Astrocyte of the spinal cord (primary cell): ENCODE measurements around the gene CMTM7.

ENCODE experiments used
- DNase-seq: peaks from one replicate; pipeline ENCODE4 v3.0.0; 2011; ENCODE audit warnings: low read depth, low spot score
- H3K4me3 ChIP-seq: 2 replicates; pipeline ENCODE4 v1.5.1; 2011; ENCODE audit warnings: low read depth, mild to moderate bottlenecking, low read length, moderate library complexity
- CTCF ChIP-seq: IDR thresholded peaks from 2 replicates; pipeline ENCODE4 v1.5.1; 2012; ENCODE audit warnings: low read depth, mild to moderate bottlenecking, low read length, inconsistent platforms
- in situ Hi-C: cut with HindIII; loops from 2 replicates; pipeline ENCODE4 v1.10.0; 2017; ENCODE audit warnings: low sequenced_read_pairs

Gene CMTM7

GRCh38 chr3:32355751-32356291 lies 35.8 kb upstream of the CMTM7 start:
- in situ Hi-C loops = no loop called here
- H3K4me3 ChIP-seq = no peak overlapping the region
- no peak for DNase-seq
- TF ChIP-seq CTCF = no peak

DNA sequence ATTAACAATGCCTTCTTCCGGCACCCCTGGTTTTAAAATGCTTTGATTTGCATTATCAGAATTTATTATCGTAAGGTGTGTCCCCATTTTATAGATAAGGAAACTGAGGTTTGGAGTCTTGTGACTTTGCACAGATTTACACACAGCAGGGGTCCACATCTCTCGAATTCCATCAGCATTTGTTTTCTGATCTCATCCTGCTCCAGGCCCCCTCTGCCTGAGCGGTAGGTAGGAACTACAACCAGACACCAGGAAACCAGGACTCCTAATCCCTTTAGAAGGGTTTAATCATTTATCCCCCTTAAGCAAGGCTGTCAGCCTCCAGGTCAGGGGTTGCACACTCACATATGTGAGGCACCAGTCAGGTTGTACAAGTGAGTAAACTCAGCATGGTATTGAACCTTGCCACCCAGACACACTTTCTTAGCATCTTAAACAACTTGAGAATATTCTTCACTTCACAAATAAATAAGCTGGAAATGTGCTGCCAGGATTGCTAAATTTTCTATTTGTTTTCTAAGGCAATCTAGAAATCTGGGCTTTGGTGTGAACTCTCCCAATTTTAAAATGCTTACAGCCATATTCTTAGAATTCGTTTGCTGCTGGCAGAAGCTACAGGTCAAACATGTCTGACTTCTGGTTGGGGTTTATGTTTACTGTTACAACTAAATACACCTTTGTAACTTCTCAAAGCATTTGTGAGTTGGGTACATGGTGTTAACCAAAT lies 31.7 kb upstream of the CMTM7 start:
- DNase-seq = no peak
- in situ Hi-C loops = no loop called here
- no peak overlapping the region for H3K4me3 ChIP-seq
- TF ChIP-seq CTCF = no peak

DNA sequence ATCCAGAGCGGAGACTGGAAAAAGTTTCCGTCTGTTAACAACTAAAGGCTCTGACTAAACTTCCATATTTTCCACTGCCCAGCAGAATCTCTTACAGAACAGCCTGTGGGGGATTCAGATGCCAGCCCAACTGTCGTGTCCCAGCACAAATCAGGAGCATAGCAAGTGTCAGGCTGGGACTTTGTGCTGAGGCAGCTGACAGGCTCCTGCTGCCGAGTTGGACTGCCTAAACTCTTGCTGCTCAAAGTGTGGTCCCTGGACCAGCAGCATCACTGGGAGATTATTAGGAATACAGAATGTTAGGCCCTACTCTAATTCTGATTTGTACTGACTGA lies 31.2 kb upstream of the CMTM7 start:
- in situ Hi-C loops = no loop called here
- H3K4me3 ChIP-seq = no peak overlapping the region
- no peak for DNase-seq
- TF ChIP-seq CTCF = no peak

GRCh38 chr3:32366638-32367397 lies 24.8 kb upstream of the CMTM7 start:
- TF ChIP-seq CTCF = no peak
- peak; percentile 14 for DNase-seq
- no peak overlapping the region for H3K4me3 ChIP-seq
- in situ Hi-C loops = no loop called here

GRCh38 chr3:32367442-32367841 lies 24.2 kb upstream of the CMTM7 start:
- in situ Hi-C loops = no loop called here
- no peak for TF ChIP-seq CTCF
- H3K4me3 ChIP-seq = no peak overlapping the region
- no peak for DNase-seq

- no peak for DNase-seq
- no peak for TF ChIP-seq CTCF
- in situ Hi-C loops = no loop called here
- H3K4me3 ChIP-seq = no peak overlapping the region
Observed at GRCh38 chr3:32371461-32372212, 20.0 kb upstream of the CMTM7 start.
